ENCODE data around the gene PGLYRP4.

PGLYRP4 gene

GRCh38 chr1:153387785-153388184 is 39.1 kb upstream of the PGLYRP4 start (continued):
- TF ChIP-seq, protein P1, sequence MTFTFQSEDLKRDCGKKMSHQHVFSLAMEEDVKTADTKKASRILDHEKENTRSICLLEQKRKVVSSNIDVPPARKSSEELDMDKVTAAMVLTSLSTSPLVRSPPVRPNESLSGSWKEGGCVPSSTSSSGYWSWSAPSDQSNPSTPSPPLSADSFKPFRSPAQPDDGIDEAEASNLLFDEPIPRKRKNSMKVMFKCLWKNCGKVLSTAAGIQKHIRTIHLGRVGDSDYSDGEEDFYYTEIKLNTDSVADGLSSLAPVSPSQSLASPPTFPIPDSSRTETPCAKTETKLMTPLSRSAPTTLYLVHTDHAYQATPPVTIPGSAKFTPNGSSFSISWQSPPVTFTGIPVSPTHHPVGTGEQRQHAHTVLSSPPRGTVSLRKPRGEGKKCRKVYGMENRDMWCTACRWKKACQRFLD (tag by site-specific recombination; IDR thresholded peaks at IDR 0.05): no peak
- TF ChIP-seq ZNF24 (tag by site-specific recombination; IDR thresholded peaks at IDR 0.05) (no peak), ZBTB44 (tag by site-specific recombination; IDR thresholded peaks at IDR 0.05) (no peak), ZNF843 (tag by site-specific recombination; IDR thresholded peaks at IDR 0.05) (no peak)

- Histone ChIP-seq H3K9me3 (ENCODE audit: control insufficient read depth, insufficient read depth, low read depth, low read length) (no peaks in the 10 kb centered on the region), H3K4me1 (ENCODE audit: control insufficient read depth, insufficient read depth, low read length) (no peaks in the 10 kb centered on the region), H3K36me3 (ENCODE audit: control insufficient read depth in 2 of 2, insufficient read depth in 1 of 2, low read length in 2 of 2) (no peaks in the 10 kb centered on the region), H3K27ac (ENCODE audit: extremely low read depth, low read depth, low read length) (no peak overlapping the region), H3K4me3 (ENCODE audit: low read depth, low read length) (no peak overlapping the region)
- POLR2A ChIA-PET: no interaction called here
- no peak for TF ChIP-seq ZNF426 (tag by site-specific recombination; IDR thresholded peaks at IDR 0.05)
- no peak for TF ChIP-seq YY1 (tag by site-specific recombination; IDR thresholded peaks at IDR 0.05)
- CTCF ChIA-PET: interaction anchor here (0.5 to 2.0 kb wide), 5 partner anchors 23 to 476 kb away, joined by 3 to 5 read pairs (median 3); no protein-coding TSS in a partner anchor
These were observed 38.4 kb upstream of the PGLYRP4 start for GRCh38 chr1:153387001-153387400.

- ChIA-PET CTCF (interaction anchor here (0.5 to 2.0 kb wide), 4 partner anchors 22 to 475 kb away, joined by 3 to 5 read pairs (median 3); no protein-coding TSS in a partner anchor), POLR2A (no interaction called here)
- Histone ChIP-seq H3K27ac (ENCODE audit: extremely low read depth, low read depth, low read length) (no peak overlapping the region), H3K36me3 (ENCODE audit: control insufficient read depth in 2 of 2, insufficient read depth in 1 of 2, low read length in 2 of 2) (no peaks in the 10 kb centered on the region), H3K9me3 (ENCODE audit: control insufficient read depth, insufficient read depth, low read depth, low read length) (peaks cover 1% of the 10 kb centered on the region; the same call in 1 of the 2 replicates), H3K4me1 (ENCODE audit: control insufficient read depth, insufficient read depth, low read length) (no peaks in the 10 kb centered on the region), H3K4me3 (ENCODE audit: low read depth, low read length) (no peak overlapping the region)
- TF ChIP-seq, protein P2, sequence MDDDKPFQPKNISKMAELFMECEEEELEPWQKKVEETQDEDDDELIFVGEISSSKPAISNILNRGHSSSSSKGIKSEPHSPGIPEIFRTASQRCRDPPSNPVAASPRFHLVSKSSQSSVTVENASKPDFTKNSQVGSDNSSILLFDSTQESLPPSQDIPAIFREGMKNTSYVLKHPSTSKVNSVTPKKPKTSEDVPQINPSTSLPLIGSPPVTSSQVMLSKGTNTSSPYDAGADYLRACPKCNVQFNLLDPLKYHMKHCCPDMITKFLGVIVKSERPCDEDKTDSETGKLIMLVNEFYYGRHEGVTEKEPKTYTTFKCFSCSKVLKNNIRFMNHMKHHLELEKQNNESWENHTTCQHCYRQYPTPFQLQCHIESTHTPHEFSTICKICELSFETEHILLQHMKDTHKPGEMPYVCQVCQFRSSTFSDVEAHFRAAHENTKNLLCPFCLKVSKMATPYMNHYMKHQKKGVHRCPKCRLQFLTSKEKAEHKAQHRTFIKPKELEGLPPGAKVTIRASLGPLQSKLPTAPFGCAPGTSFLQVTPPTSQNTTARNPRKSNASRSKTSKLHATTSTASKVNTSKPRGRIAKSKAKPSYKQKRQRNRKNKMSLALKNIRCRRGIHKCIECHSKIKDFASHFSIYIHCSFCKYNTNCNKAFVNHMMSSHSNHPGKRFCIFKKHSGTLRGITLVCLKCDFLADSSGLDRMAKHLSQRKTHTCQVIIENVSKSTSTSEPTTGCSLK (tag by site-specific recombination; IDR thresholded peaks at IDR 0.05): no peak
- TF ChIP-seq ZNF112 (tag by site-specific recombination; IDR thresholded peaks at IDR 0.05): no peak
- TF ChIP-seq ZNF223 (tag by site-specific recombination; IDR thresholded peaks at IDR 0.05): no peak
- no peak for TF ChIP-seq YY2 (tag by site-specific recombination; IDR thresholded peaks at IDR 0.05)
- TF ChIP-seq REPIN1 (tag by site-specific recombination; IDR thresholded peaks at IDR 0.05; ENCODE audit: low read depth): no peak
- no peak for TF ChIP-seq ZBTB17 (tag by site-specific recombination; IDR thresholded peaks at IDR 0.05)
- TF ChIP-seq ZNF433 (tag by site-specific recombination; IDR thresholded peaks at IDR 0.05; ENCODE audit: low read depth): no peak
- TF ChIP-seq, protein P3, sequence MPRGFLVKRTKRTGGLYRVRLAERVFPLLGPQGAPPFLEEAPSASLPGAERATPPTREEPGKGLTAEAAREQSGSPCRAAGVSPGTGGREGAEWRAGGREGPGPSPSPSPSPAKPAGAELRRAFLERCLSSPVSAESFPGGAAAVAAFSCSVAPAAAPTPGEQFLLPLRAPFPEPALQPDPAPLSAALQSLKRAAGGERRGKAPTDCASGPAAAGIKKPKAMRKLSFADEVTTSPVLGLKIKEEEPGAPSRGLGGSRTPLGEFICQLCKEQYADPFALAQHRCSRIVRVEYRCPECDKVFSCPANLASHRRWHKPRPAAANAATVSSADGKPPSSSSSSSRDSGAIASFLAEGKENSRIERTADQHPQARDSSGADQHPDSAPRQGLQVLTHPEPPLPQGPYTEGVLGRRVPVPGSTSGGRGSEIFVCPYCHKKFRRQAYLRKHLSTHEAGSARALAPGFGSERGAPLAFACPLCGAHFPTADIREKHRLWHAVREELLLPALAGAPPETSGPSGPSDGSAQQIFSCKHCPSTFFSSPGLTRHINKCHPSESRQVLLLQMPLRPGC (tag by site-specific recombination; IDR thresholded peaks at IDR 0.05): no peak
- TF ChIP-seq ZNF394 (tag by site-specific recombination; IDR thresholded peaks at IDR 0.05; ENCODE audit: borderline replicate concordance): no peak
- TF ChIP-seq GLI4 (tag by site-specific recombination; IDR thresholded peaks at IDR 0.05): no peak
- no peak for TF ChIP-seq ZNF610 (tag by site-specific recombination; IDR thresholded peaks at IDR 0.05; ENCODE audit: borderline replicate concordance)
- TF ChIP-seq ZNF140 (tag by site-specific recombination; IDR thresholded peaks at IDR 0.05): no peak
- TF ChIP-seq ZNF664 (tag by site-specific recombination; IDR thresholded peaks at IDR 0.05): no peak
- no peak for TF ChIP-seq HOXD13 (CRISPR knock-in tag; IDR thresholded peaks at IDR 0.05; ENCODE audit: borderline replicate concordance)
- TF ChIP-seq ZNF792 (tag by site-specific recombination; IDR thresholded peaks at IDR 0.05): no peak
These were observed 37.9 kb upstream of the PGLYRP4 start for GRCh38 chr1:153386500-153386901.

All from HEK293 (cell line).